ENCODE data around the gene TEN1.

The TEN1 gene

DNA sequence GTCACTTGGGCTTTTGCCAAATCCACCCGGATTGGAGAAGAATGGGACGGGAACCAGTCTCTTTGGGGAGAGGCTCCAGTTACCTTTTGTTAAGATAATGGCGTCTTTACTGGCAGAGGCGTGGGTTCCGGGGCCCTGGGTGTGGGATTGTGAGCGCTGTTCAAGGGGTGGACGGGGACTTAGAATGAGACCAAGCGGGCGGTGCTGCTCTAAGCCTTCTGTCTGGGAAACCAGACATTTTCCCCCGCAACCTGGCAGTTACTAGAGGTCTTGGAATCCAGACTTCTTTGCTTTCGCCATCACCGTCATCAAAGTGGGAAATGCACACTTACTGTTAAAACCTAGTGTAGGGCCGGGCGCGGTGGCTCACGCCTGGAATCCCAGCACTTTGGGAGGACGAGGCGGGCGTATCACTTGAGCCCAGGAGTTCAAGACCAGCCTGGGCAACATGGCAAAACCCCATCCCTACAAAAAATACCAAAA is 706 bp downstream of the TEN1 start (continued):
- TF ChIP-seq, protein P1, sequence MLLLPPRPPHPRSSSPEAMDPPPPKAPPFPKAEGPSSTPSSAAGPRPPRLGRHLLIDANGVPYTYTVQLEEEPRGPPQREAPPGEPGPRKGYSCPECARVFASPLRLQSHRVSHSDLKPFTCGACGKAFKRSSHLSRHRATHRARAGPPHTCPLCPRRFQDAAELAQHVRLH (tag by site-specific recombination; IDR thresholded peaks at IDR 0.05), result no peak
- TF ChIP-seq ZNF701 (tag by site-specific recombination; IDR thresholded peaks at IDR 0.05) (no peak), ZNF112 (tag by site-specific recombination; IDR thresholded peaks at IDR 0.05) (no peak), ZNF292 (tag by site-specific recombination; IDR thresholded peaks at IDR 0.05; ENCODE audit: borderline replicate concordance, low read depth) (no peak), ZNF354C (tag by site-specific recombination; IDR thresholded peaks at IDR 0.05; ENCODE audit: borderline replicate concordance, low read depth) (no peak), ZNF138 (tag by site-specific recombination; IDR thresholded peaks at IDR 0.05; ENCODE audit: borderline replicate concordance) (no peak), ZNF132 (tag by site-specific recombination; IDR thresholded peaks at IDR 0.05; ENCODE audit: borderline replicate concordance) (no peak), BCL11B (tag by site-specific recombination; IDR thresholded peaks at IDR 0.05; ENCODE audit: low read depth) (no peak)
- TF ChIP-seq, protein P2, sequence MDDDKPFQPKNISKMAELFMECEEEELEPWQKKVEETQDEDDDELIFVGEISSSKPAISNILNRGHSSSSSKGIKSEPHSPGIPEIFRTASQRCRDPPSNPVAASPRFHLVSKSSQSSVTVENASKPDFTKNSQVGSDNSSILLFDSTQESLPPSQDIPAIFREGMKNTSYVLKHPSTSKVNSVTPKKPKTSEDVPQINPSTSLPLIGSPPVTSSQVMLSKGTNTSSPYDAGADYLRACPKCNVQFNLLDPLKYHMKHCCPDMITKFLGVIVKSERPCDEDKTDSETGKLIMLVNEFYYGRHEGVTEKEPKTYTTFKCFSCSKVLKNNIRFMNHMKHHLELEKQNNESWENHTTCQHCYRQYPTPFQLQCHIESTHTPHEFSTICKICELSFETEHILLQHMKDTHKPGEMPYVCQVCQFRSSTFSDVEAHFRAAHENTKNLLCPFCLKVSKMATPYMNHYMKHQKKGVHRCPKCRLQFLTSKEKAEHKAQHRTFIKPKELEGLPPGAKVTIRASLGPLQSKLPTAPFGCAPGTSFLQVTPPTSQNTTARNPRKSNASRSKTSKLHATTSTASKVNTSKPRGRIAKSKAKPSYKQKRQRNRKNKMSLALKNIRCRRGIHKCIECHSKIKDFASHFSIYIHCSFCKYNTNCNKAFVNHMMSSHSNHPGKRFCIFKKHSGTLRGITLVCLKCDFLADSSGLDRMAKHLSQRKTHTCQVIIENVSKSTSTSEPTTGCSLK (tag by site-specific recombination; IDR thresholded peaks at IDR 0.05), result no peak
- TF ChIP-seq, protein P3, sequence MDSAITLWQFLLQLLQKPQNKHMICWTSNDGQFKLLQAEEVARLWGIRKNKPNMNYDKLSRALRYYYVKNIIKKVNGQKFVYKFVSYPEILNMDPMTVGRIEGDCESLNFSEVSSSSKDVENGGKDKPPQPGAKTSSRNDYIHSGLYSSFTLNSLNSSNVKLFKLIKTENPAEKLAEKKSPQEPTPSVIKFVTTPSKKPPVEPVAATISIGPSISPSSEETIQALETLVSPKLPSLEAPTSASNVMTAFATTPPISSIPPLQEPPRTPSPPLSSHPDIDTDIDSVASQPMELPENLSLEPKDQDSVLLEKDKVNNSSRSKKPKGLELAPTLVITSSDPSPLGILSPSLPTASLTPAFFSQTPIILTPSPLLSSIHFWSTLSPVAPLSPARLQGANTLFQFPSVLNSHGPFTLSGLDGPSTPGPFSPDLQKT (IDR thresholded peaks at IDR 0.05; ENCODE audit: borderline replicate concordance, low read depth, low read length), result no peak

DNA sequence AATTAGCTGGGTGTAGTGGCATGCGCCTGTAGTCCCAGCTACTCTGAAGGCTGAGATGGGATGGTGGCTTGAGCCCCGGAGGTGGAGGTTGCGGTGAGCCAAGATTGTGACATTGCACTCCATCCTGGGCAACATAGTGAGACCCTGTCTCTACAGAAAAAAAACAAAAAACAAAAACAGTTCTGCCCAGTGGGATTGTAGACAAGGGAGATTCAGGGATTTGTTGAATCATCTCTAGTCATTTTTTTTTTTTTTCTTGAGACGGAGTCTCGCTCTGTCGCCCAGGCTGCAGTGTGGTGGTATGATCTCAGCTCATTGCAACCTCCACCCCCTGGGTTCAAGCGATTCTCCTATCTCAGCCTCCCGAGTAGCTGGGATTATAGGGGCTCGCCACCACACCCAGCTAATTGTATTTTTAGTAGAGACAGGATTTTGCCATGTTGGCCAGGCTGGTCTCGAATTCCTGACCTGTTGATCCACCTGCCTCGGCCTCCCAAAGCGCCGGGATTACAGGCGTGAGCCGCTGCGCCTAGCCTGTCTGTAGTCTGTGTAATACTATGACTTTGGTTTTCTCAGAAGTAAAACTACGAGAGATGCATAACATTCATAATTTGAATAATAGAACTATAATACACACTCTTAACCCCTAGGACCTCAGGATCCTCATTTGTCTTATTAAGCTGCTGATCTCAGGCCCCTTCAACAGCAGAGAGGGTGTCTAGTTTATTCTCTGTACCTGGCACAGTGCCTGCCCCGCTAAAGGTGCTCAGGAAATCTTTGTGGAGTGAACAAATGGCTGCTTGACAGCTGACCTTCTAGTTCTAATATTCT is 1.4 kb downstream of the TEN1 start:
- Histone ChIP-seq H3K4me3 (ENCODE audit: low read depth, low read length) (peak overlapping the region; percentile 77), H3K27ac (ENCODE audit: extremely low read depth, low read depth, low read length) (peak overlapping the region; percentile 96), H3K4me1 (ENCODE audit: control insufficient read depth, insufficient read depth, low read length) (peaks cover 25% of the 10 kb centered on the region), H3K9me3 (ENCODE audit: control insufficient read depth, insufficient read depth, low read depth, low read length) (no peaks in the 10 kb centered on the region), H3K36me3 (ENCODE audit: control insufficient read depth in 2 of 2, insufficient read depth in 1 of 2, low read length in 2 of 2) (peaks cover 2 to 13% of the 10 kb centered on the region in 2 experiments; a peak in 2 of 3 replicates)
- ChIA-PET CTCF (interaction anchor here (0.6 to 2.5 kb wide), 7 partner anchors 16 to 202 kb away, joined by 3 to 15 read pairs (median 3); partner anchors contain the start of gene CDK3), POLR2A (interaction anchor here (0.6 to 1.4 kb wide), 6 partner anchors 20 to 583 kb away, joined by 3 to 5 read pairs (median 4); partner anchors contain the start of gene CDK3)
- TF ChIP-seq ZNF777 (tag by site-specific recombination; IDR thresholded peaks at IDR 0.05; ENCODE audit: borderline replicate concordance) (no peak), ZEB2 (tag by site-specific recombination; IDR thresholded peaks at IDR 0.05) (no peak), OSR2 (tag by site-specific recombination; IDR thresholded peaks at IDR 0.05) (no peak), ZBTB48 (tag by site-specific recombination; IDR thresholded peaks at IDR 0.05) (no peak), ZFP41 (tag by site-specific recombination; IDR thresholded peaks at IDR 0.05; ENCODE audit: borderline replicate concordance) (no peak), ZNF169 (tag by site-specific recombination; IDR thresholded peaks at IDR 0.05) (no peak), SCRT2 (tag by site-specific recombination; IDR thresholded peaks at IDR 0.05) (peak; percentile 80), SCRT1 (tag by site-specific recombination; IDR thresholded peaks at IDR 0.05; ENCODE audit: borderline replicate concordance) (peak; percentile 76), ZSCAN30 (tag by site-specific recombination; IDR thresholded peaks at IDR 0.05) (no peak), GLIS1 (tag by site-specific recombination; IDR thresholded peaks at IDR 0.05) (0 out of 2 replicates have a peak, but pooled peaks have one; percentile 12), HOXA7 (CRISPR knock-in tag; IDR thresholded peaks at IDR 0.05; ENCODE audit: borderline replicate concordance) (no peak), ZNF521 (tag by site-specific recombination; IDR thresholded peaks at IDR 0.05) (no peak), ZNF223 (tag by site-specific recombination; IDR thresholded peaks at IDR 0.05) (no peak), ZNF121 (tag by site-specific recombination; IDR thresholded peaks at IDR 0.05) (peak; percentile 99), SP2 (tag by site-specific recombination; IDR thresholded peaks at IDR 0.05) (no peak), ZNF529 (tag by site-specific recombination; IDR thresholded peaks at IDR 0.05; ENCODE audit: insufficient replicate concordance) (no peak), ZNF155 (tag by site-specific recombination; IDR thresholded peaks at IDR 0.05) (no peak)
- TF ChIP-seq, protein P4, sequence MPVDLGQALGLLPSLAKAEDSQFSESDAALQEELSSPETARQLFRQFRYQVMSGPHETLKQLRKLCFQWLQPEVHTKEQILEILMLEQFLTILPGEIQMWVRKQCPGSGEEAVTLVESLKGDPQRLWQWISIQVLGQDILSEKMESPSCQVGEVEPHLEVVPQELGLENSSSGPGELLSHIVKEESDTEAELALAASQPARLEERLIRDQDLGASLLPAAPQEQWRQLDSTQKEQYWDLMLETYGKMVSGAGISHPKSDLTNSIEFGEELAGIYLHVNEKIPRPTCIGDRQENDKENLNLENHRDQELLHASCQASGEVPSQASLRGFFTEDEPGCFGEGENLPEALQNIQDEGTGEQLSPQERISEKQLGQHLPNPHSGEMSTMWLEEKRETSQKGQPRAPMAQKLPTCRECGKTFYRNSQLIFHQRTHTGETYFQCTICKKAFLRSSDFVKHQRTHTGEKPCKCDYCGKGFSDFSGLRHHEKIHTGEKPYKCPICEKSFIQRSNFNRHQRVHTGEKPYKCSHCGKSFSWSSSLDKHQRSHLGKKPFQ (tag by site-specific recombination; IDR thresholded peaks at IDR 0.05), result no peak
- TF ChIP-seq, protein P5, sequence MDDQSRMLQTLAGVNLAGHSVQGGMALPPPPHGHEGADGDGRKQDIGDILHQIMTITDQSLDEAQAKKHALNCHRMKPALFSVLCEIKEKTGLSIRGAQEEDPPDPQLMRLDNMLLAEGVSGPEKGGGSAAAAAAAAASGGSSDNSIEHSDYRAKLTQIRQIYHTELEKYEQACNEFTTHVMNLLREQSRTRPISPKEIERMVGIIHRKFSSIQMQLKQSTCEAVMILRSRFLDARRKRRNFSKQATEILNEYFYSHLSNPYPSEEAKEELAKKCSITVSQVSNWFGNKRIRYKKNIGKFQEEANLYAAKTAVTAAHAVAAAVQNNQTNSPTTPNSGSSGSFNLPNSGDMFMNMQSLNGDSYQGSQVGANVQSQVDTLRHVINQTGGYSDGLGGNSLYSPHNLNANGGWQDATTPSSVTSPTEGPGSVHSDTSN (CRISPR knock-in tag; IDR thresholded peaks at IDR 0.05), result no peak
